ENCODE results near the gene KLHL26. TPM values are rescaled to one million over a fixed set of nuclear protein-coding genes. Genes with fewer than 3 reads are reported as not detected.

KLHL26 gene
- total RNA-seq, 1 donor from 2014 or later: 12.3 TPM

DNA sequence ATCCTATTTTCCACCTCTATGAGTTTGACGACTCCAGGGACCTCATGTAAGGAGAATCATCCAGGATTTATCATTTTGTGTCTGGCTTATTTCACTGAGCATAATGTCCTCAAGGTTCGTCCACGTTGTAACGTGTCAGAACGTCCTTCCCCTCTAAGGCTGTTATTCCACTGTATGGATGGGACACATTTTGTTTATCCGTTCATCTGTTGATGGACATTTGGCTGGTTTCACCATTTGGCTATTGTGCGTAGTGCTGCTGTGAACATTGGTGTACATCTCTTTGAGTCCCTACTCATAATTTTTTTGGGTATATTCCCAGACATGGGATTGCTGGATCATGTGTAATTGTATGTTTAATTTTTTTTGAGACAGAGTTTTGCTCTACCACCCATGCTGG is 68.1 kb downstream of the KLHL26 start:
- TF ChIP-seq CTCF (conservative IDR thresholded peaks at IDR 0.05): no peak
- Mint-ChIP-seq H3K27me3 (ENCODE audit: low read depth) (no peaks in the 10 kb centered on the region), H3K9me3 (no peaks in the 10 kb centered on the region), H3K4me3 (no peak overlapping the region), H3K4me1 (peaks cover 9% of the 10 kb centered on the region), H3K27ac (ENCODE audit: unreplicated experiment) (no peak overlapping the region), H3K36me3 (ENCODE audit: low read depth) (no peaks in the 10 kb centered on the region)
- no peak for DNase-seq (ENCODE audit: low read depth, low spot score)

GRCh38 chr19:18708452-18709231 is 71.8 kb downstream of the KLHL26 start:
- no peak overlapping the region for H3K27ac Mint-ChIP-seq (ENCODE audit: unreplicated experiment)
- no peak for DNase-seq (ENCODE audit: low read depth, low spot score)
- no peaks in the 10 kb centered on the region for H3K27me3 Mint-ChIP-seq (ENCODE audit: low read depth)
- TF ChIP-seq CTCF (conservative IDR thresholded peaks at IDR 0.05): no peak
- H3K36me3 Mint-ChIP-seq (ENCODE audit: low read depth): no peaks in the 10 kb centered on the region
- H3K4me3 Mint-ChIP-seq: no peak overlapping the region
- H3K4me1 Mint-ChIP-seq: peaks cover 9% of the 10 kb centered on the region
- H3K9me3 Mint-ChIP-seq: no peaks in the 10 kb centered on the region

GRCh38 chr19:18709546-18709945 is 72.7 kb downstream of the KLHL26 start:
- DNase-seq (ENCODE audit: low read depth, low spot score): no peak
- no peak overlapping the region for H3K27ac Mint-ChIP-seq (ENCODE audit: unreplicated experiment)
- TF ChIP-seq CTCF (conservative IDR thresholded peaks at IDR 0.05): no peak
- no peaks in the 10 kb centered on the region for H3K27me3 Mint-ChIP-seq (ENCODE audit: low read depth)
- H3K4me1 Mint-ChIP-seq: peaks cover 9% of the 10 kb centered on the region
- H3K36me3 Mint-ChIP-seq (ENCODE audit: low read depth): no peaks in the 10 kb centered on the region
- H3K9me3 Mint-ChIP-seq: no peaks in the 10 kb centered on the region
- no peak overlapping the region for H3K4me3 Mint-ChIP-seq

GRCh38 chr19:18710186-18710585 is 73.4 kb downstream of the KLHL26 start:
- no peak for TF ChIP-seq CTCF (conservative IDR thresholded peaks at IDR 0.05)

GRCh38 chr19:18710996-18711751 is 74.3 kb downstream of the KLHL26 start:
- Mint-ChIP-seq H3K27ac (ENCODE audit: unreplicated experiment) (peak overlapping the region; percentile 19), H3K36me3 (ENCODE audit: low read depth) (no peaks in the 10 kb centered on the region), H3K9me3 (no peaks in the 10 kb centered on the region), H3K4me1 (peaks cover 9% of the 10 kb centered on the region), H3K27me3 (ENCODE audit: low read depth) (no peaks in the 10 kb centered on the region), H3K4me3 (no peak overlapping the region)
- TF ChIP-seq CTCF (conservative IDR thresholded peaks at IDR 0.05): no peak
- no peak for DNase-seq (ENCODE audit: low read depth, low spot score)

More at GRCh38 chr19:18710186-18710585, 73.4 kb downstream of the KLHL26 start:
- H3K27ac Mint-ChIP-seq (ENCODE audit: unreplicated experiment): no peak overlapping the region
- no peak for DNase-seq (ENCODE audit: low read depth, low spot score)
- no peak overlapping the region for H3K4me3 Mint-ChIP-seq
- H3K4me1 Mint-ChIP-seq: peaks cover 9% of the 10 kb centered on the region
- H3K27me3 Mint-ChIP-seq (ENCODE audit: low read depth): no peaks in the 10 kb centered on the region
- H3K9me3 Mint-ChIP-seq: no peaks in the 10 kb centered on the region
- H3K36me3 Mint-ChIP-seq (ENCODE audit: low read depth): no peaks in the 10 kb centered on the region
